Panc1 (cell line): ENCODE results near the gene CTF1.

Experiments
- CTCF ChIP-seq: fragments of 450-650 bp; IDR thresholded peaks from 2 replicates; pipeline ENCODE4 v1.5.1; 2017; ENCODE audit warnings: mild to moderate bottlenecking
- SIN3A ChIP-seq: IDR thresholded peaks from 2 replicates; pipeline ENCODE4 v1.6.1; 2012; ENCODE audit warnings: low read depth, mild to moderate bottlenecking, low read length, moderate library complexity, borderline replicate concordance; ENCODE audit not compliant: insufficient read depth

GRCh38 chr16:30888856-30889499, 7.4 kb upstream of the CTF1 start:
- TF ChIP-seq CTCF (no peak), SIN3A (no peak)
